OCI-M1 (cell line): ENCODE data around the gene B3GNT5.

Experiments
- DNase-seq: peaks from one replicate; lab custom pipeline; 2025; lab: John Stamatoyannopoulos, UW

Gene B3GNT5

GRCh38 chr3:183291497-183292031 is 38.5 kb downstream of the B3GNT5 start:
- no peak for DNase-seq

GRCh38 chr3:183293966-183294365 is 40.9 kb downstream of the B3GNT5 start:
- no peak for DNase-seq

GRCh38 chr3:183295211-183295610 is 42.2 kb downstream of the B3GNT5 start:
- DNase-seq = peak; percentile 24

- DNase-seq = no peak
Measured at GRCh38 chr3:183296944-183297343, 43.9 kb downstream of the B3GNT5 start.

GRCh38 chr3:183298701-183299153 is 45.7 kb downstream of the B3GNT5 start:
- no peak for DNase-seq

GRCh38 chr3:183299976-183300375 is 46.9 kb downstream of the B3GNT5 start:
- no peak for DNase-seq

GRCh38 chr3:183300996-183301562 is 48.0 kb downstream of the B3GNT5 start:
- no peak for DNase-seq

- no peak for DNase-seq
Measured at GRCh38 chr3:183301937-183302580, 49.0 kb downstream of the B3GNT5 start.

GRCh38 chr3:183303690-183304089 is 50.6 kb downstream of the B3GNT5 start:
- no peak for DNase-seq

GRCh38 chr3:183306798-183307671 is 54.0 kb downstream of the B3GNT5 start:
- DNase-seq = peak; percentile 96

GRCh38 chr3:183307749-183308148 is 54.7 kb downstream of the B3GNT5 start:
- DNase-seq = no peak

- DNase-seq = no peak
Measured at GRCh38 chr3:183308751-183309150, 55.7 kb downstream of the B3GNT5 start.

GRCh38 chr3:183309276-183309675 is 56.2 kb downstream of the B3GNT5 start:
- no peak for DNase-seq

- no peak for DNase-seq
Measured at GRCh38 chr3:183310936-183311335, 57.9 kb downstream of the B3GNT5 start.

- no peak for DNase-seq
Measured at GRCh38 chr3:183312433-183312832, 59.4 kb downstream of the B3GNT5 start.

- no peak for DNase-seq
Measured at GRCh38 chr3:183313351-183313750, 60.3 kb downstream of the B3GNT5 start.

- no peak for DNase-seq
Measured at GRCh38 chr3:183313764-183314163, 60.7 kb downstream of the B3GNT5 start.

- DNase-seq = no peak
Measured at GRCh38 chr3:183315739-183316138, 62.7 kb downstream of the B3GNT5 start.

- DNase-seq = no peak
Measured at GRCh38 chr3:183317271-183317670, 64.2 kb downstream of the B3GNT5 start.

- DNase-seq = no peak
Measured at GRCh38 chr3:183317886-183318865, 65.1 kb downstream of the B3GNT5 start.

- no peak for DNase-seq
Measured at GRCh38 chr3:183318877-183319276, 65.8 kb downstream of the B3GNT5 start.
